ENCODE results near the gene S100A13.
"Not testable (repeated sequence)": the region's sequence is repeated elsewhere in the genome, so short reads cannot be mapped to it uniquely, and the experiment has no call there.

Gene S100A13

GRCh38 chr1:153599847-153600246 lies 27.5 kb downstream of the S100A13 start:
- DNase-seq, result no peak

DNA sequence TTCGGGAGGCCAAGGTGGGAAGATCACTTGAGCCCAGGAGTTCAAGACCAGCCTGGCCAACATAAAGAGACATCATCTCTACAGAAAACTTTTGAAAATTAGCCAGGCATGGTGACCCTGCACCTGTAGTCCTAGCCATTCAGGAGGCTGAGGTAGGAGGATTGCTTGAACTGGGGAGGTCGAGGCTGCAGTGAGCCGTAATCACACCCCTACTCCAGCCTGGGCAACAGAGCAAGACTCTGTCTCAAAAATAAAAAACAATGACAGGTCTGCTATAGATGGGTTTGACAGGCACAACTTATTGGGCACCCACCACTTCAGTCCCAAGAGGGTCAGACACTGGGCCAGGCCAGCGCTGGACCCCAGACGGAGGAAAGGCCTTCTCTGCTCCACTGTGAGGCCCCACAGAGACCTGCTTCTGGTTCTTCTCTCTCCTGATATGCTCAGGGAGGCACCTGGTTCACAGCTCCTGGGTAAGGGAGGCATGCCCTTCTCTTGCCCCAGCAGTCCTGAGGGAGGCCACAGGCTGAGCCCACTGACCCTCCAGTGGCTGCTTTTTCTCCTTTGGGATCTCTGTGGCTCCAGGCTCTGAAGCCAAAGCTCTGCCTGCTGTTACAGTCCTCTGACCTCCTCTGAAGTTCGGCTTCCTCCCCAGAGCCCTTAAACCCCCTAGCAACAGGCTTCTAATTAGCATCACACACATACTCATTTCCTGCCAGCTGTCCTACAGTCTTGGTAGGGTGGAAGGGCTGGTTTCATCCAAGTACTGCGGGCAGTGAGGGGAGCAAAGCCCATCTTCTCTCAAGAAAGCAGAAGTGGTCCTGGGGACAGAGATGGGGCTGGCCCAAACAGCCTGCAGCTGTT lies 28.8 kb downstream of the S100A13 start:
- no peak for DNase-seq

DNA sequence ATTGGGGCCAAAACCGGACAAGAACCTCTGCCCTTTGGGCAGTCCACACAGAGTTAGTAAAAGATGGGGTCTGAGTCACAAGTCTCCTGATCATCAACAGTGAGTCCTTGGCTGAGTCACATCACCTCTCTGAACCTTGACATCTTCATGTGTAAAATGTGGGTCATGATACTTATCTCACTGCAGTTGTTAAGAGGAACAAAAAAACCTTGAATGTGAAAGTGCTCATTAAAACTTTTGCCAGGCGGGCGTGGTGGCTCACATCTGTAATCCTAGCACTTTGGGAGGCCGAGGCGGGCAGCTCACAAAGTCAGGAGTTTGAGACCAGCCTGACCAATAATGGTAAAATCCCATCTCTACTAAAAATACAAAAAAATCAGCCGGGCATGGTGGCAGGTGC lies 30.1 kb downstream of the S100A13 start:
- DNase-seq, result no peak

DNA sequence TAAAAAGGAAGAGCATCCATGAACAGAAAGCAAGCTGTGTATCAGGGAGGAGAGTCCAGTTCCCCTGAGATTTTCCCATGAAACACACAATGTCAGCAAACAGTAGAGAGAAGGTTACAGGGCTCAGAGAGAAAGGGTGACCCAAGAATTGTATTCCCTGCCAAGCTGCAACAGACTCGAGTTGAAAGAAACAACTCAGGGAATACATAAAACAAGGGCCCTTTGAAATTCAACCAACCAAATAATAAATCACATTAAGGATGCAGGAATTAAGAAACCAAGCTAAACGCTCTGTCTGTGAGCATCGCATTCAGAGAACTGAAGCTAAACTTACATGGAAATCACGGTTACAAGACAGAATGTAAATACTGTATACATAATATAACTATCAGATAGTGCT lies 34.6 kb downstream of the S100A13 start:
- no peak for DNase-seq

- DNase-seq, result no peak
These were observed 38.8 kb downstream of the S100A13 start for GRCh38 chr1:153588482-153588881.

GRCh38 chr1:153588033-153588432 lies 39.3 kb downstream of the S100A13 start:
- not testable (repeated sequence) for DNase-seq

GRCh38 chr1:153587314-153587713 lies 40.0 kb downstream of the S100A13 start:
- DNase-seq, result no peak

DNA sequence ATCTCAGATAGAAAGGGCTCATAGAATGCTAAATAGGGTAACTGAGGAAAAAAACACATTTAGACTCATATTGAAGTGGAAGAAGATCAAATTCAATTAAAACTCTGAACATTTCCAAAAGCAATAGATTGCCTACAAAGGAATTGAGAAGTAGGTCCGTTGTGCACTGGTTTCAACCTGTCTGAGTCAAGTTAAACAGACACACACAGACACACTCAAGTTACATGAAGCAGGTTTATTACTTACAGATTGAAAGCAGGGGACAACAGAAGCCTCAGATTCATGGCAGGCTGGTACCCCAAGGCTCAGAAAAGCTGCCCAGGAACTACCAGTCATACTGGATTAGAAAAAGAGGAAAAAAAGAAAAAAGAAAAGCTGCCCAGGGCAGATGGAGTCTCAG lies 41.0 kb downstream of the S100A13 start:
- no peak for DNase-seq

DNA sequence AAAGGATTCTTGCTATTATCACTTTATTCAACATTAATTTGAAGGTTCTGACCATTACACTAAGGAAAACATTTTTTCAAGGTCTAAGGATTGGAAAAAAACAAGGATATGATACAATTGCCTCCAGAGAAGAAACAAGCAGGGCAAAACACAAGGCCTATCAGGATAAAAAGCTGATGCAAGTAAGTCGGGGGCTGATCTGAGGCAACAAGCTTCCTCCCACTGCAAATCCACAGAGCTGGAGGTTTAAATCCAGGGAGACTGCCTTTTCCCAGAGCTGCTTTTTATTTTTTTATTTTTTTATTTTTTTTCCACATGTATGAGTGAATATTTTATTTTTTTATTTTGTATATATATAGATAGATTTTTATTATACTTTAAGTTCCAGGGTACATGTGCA lies 42.3 kb downstream of the S100A13 start:
- no peak for DNase-seq

DNA sequence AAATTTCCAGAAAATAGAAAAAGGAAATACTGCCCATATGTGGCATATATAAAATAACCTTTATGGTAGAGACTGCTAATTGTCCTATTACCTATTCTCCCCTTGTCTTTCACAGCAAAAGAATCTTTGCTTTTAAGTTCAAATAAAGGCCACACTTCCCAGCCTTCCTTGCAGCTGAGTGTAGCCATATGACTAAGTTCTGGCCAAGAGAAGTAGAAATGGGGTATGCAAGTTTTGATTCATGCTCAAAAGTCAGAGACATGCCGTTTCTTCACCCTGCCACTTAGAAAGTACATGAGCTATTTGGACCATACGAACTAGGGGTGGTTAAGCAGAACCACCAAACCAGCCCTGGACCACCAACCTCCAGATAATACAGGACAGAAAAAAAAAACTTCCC lies 43.3 kb downstream of the S100A13 start:
- no peak for DNase-seq

- DNase-seq, result not testable (repeated sequence)
These were observed 43.8 kb downstream of the S100A13 start for GRCh38 chr1:153583514-153583913.

DNA sequence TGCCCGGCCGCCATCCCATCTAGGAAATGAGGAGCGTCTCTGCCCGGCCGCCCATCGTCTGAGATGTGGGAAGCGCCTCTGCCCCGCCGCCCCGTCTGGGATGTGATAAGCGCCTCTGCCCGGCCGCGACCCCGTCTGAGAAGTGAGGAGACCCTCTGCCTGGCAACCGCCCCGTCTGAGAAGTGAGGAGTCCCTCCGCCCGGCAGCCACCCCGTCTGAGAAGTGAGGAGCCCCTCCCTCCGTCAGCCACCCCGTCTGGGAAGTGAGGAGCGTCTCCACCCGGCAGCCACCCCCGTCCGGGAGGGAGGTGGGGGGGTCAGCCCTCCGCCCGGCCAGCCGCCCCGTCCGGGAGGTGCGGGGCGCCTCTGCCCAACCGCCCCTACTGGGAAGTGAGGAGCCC lies 44.5 kb downstream of the S100A13 start:
- not testable (repeated sequence) for DNase-seq

- no peak for DNase-seq
These were observed 48.4 kb downstream of the S100A13 start for GRCh38 chr1:153578936-153579335.

DNA sequence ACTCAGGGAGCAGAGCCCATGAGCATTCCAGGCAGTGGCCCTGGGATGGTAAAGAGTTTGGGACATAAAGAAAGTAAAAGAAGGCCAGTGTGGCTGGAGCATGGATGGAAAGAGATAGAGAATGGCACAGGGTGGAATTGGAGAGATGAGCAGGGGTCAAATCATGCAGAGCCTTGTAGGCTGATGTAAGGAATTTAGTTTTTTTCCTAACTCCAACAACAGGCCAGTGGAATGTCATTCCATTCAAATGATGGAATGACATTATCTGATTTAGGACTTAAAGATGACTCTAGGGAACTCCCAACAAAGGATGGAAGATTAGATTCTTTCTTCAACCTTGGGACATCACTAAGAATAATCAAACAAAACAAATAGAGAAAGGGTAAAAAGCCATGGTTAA lies 48.8 kb downstream of the S100A13 start:
- DNase-seq, result no peak

- DNase-seq, result no peak
These were observed 49.7 kb downstream of the S100A13 start for GRCh38 chr1:153577624-153578051.

GRCh38 chr1:153577138-153577537 lies 50.2 kb downstream of the S100A13 start:
- no peak for DNase-seq

DNA sequence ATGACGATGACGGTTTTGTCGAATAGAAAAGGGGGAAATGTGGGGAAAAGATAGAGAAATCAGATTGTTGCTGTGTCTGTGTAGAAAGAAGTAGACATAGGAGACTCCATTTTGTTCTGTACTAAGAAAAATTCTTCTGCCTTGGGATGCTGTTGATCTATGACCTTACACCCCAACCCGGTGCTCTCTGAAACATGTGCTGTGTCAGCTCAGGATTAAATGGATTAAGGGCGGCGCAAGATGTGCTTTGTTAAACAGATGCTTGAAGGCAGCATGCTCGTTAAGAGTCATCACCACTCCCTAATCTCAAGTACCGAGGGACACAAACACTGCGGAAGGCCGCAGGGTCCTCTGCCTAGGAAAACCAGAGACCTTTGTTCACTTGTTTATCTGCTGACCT lies 51.8 kb downstream of the S100A13 start:
- not testable (repeated sequence) for DNase-seq

GRCh38 chr1:153575081-153575491 lies 52.2 kb downstream of the S100A13 start:
- DNase-seq, result not testable (repeated sequence)

DNA sequence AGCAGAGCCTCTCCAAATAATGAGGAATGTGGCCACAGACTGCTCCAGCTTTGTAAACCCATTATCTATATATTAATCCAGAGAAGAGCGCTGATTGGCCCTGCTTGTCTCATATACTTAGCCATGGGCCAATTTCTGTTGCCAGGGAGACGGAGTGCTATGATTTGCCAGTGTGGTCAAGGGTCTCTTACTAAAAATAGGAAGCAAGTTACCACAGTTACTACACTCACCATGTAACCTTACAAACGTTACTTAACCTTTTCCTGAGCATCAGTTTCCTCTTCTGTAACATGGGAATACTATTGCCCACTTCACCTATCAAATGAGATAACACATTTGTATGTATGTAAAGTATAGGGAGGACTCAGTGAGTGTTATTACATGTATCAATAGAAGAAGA lies 54.0 kb downstream of the S100A13 start:
- DNase-seq, result no peak

- DNase-seq, result peak; percentile 51
These were observed 54.7 kb downstream of the S100A13 start for GRCh38 chr1:153572569-153573015.

GRCh38 chr1:153571706-153572105 lies 55.6 kb downstream of the S100A13 start:
- no peak for DNase-seq

- no peak for DNase-seq
These were observed 56.4 kb downstream of the S100A13 start for GRCh38 chr1:153570874-153571273.

- DNase-seq, result no peak
These were observed 57.8 kb downstream of the S100A13 start for GRCh38 chr1:153569465-153569864.

Measured in stimulated activated CD4-positive, alpha-beta T cell treated with anti-CD3 and anti-CD28 coated beads, Interleukin-4, amount 100 ng/mL, for 1 hour (primary cell).